Measurements from ENCODE around the gene MRPL18.
A peak's percentile ranks its signal among the peaks of the same experiment; 100 is the strongest.
"Not testable (repeated sequence)": the region's sequence is repeated elsewhere in the genome, so short reads cannot be mapped to it uniquely, and the experiment has no call there.

The MRPL18 gene

GRCh38 chr6:159777240-159777904 is 12.9 kb upstream of the MRPL18 start:
- no peak for DNase-seq (ENCODE audit: low read depth)

DNA sequence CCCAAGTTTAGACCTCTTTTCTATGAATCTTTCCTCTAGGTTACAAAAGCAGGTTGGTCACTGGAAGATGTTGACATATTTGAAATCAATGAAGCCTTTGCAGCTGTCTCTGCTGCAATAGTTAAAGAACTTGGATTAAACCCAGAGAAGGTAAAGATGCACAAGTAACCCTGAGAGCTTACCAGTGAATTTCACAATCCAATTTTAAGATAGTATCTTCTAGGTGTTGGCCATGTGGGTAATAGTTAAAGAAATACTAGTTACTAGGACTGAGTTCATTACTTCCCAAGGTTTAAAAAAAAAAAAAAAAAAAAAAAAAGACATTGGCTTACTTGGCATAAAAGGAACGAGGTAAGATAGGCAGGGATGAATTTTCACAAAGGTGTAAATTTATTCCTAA is 12.1 kb upstream of the MRPL18 start:
- DNase-seq (ENCODE audit: low read depth), result no peak

DNA sequence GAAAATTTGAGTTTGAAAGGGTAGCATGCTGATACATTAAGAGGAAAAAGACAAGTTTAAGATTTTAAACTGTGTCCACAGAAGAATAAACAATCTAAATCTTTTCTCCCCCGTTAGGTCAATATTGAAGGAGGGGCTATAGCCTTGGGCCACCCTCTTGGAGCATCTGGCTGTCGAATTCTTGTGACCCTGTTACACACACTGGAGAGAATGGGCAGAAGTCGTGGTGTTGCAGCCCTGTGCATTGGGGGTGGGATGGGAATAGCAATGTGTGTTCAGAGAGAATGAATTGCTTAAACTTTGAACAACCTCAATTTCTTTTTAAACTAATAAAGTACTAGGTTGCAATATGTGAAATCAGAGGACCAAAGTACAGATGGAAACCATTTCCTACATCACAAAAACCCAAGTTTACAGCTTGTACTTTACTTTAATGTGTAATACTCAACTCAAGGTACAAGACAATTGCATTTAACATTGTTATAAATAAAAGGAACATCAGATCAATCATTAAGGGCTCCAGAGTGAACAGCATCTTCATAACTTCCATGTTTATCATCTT is 11.6 kb upstream of the MRPL18 start:
- DNase-seq (ENCODE audit: low read depth), result no peak

DNA sequence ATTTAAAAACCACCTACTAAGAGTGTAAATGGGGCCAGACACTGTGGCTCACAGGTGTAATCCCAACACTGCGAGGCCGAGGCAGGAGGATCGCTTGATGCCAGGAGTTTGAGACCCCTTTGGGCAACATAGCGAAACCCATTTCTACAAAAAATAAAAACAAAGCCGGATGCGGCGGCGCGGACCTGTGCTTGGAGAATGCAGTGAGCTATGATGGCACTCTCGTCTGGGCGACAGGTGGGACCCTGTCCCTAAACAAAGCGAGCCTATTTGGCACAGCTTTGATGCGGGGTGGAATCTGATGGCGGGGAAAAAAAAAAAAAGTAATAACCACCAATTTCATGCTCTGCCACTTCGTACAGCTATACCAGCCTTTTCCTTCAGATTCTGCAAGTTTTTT is 2.0 kb upstream of the MRPL18 start:
- no peak for DNase-seq (ENCODE audit: low read depth)

GRCh38 chr6:159788753-159789376 is 1.4 kb upstream of the MRPL18 start:
- peak; percentile 4 for DNase-seq (ENCODE audit: low read depth)

- peak; percentile 100 for DNase-seq (ENCODE audit: low read depth)
These were observed 704 bp upstream of the MRPL18 start, which contains the start of gene TCP1 for GRCh38 chr6:159789377-159790148. Gene TCP1 (minus strand): TSS chr6:159789602. CDS start chr6:159789468, 134 bp downstream.

DNA sequence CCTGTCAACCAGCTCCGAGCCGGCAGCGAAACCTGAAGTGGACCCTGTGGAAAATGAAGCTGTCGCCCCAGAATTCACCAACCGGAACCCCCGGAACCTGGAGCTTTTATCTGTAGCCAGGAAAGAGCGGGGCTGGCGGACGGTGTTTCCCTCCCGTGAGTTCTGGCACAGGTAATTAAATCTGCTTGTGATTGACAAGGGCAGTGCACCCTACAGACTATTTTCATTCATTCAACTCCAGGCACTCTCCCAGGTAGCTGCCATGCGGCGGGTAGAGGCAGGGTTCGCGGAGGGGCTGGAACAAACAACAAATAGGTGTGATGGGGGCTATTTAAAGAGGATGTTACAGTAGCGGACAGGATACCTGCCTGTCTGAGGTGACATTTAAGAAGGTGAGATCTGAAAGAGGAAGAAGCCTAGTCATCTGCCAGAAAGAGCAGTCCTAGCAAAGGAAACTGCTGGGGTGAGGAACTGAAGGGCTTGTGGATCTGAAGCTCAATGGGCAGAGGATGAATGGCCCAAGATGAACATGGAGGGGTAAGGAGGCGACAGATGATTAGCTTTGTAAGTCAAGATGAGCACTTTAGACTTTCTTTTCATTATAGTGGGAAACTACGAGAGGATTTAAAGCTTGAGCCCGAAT is 810 bp downstream of the MRPL18 start:
- no peak for DNase-seq (ENCODE audit: low read depth)

- DNase-seq (ENCODE audit: low read depth), result not testable (repeated sequence)
These were observed 4.7 kb downstream of the MRPL18 start for GRCh38 chr6:159794976-159795375.

- DNase-seq (ENCODE audit: low read depth), result no peak
These were observed 7.3 kb downstream of the MRPL18 start for GRCh38 chr6:159797554-159797953.

DNA sequence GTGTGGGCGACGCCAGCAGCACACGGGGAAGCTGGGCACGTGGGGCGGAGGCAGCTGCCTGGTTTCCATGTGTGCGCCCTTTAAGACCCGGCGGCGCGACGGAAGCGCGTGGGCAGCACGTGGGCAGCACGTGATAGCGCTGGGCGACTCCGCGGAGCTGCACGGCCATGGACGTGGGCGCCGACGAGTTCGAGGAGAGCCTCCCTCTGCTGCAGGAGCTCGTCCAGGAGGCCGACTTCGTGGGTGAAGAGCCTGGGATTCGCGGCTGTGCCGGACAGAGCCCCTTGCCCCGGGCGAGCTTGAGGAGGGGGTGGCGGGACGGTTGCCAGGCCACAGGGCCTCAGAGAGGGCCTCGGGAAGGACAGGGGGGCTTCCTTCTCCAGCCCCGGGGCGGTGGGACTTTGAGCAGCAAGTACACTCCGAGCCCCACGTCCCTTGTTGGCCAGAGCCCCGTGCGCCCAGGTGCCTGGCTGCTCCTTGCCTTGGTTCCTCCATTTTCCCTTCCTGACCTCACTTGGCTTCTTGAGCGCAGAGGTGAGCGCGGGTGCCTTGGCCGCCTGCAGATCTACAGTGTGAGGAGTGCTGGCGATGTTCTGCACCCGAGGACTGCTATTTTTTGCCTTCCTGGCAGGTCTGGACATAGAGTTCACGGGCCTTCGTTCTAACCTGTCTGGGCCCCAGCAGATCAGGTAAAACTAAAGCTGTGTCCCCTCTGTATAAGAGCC is 10.0 kb downstream of the MRPL18 start, which contains the start of gene PNLDC1:
TSS of gene PNLDC1 (plus strand) at position 136 of the 725 bp plus-strand sequence. CDS start at position 168, 32 bp downstream.
- no peak for DNase-seq (ENCODE audit: low read depth)

GRCh38 chr6:159801935-159802334 is 11.7 kb downstream of the MRPL18 start:
- no peak for DNase-seq (ENCODE audit: low read depth)

GRCh38 chr6:159804504-159804903 is 14.2 kb downstream of the MRPL18 start:
- DNase-seq (ENCODE audit: low read depth), result no peak

- no peak for DNase-seq (ENCODE audit: low read depth)
These were observed 15.3 kb downstream of the MRPL18 start for GRCh38 chr6:159805440-159806020.

GRCh38 chr6:159806021-159806458 is 15.8 kb downstream of the MRPL18 start:
- DNase-seq (ENCODE audit: low read depth), result no peak

DNA sequence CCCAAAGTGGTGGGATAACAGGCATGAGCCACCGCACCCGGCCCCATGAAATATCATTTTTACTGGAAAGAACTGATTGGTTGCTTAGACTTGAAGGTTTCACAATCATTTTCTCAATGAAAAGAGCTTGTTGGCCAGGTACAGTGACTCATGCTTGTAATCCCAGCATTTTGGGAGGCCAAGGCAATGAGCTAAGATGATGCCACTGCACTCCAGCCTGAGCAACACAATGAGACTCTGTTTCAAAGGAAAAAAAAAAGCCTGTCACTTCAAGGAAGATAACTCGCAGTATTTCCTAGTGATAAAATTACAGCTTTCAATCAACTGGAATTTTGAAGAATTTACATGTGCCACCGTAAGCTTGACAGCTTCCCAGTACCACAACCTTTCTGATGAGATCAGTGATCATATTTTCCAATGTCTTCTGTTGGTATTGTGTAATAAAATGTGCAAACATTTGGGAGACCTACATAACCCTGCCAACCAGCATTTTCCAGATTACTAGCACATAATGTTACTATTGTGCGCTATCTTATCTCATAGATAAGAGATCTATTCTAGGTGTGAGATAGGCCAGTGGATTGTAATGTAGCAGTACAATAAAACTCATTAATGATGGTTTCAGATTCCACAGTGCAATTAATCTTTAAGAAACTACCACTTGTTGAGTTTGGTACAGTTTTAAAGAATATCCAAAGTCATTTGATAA is 17.0 kb downstream of the MRPL18 start:
- DNase-seq (ENCODE audit: low read depth), result no peak

GRCh38 chr6:159808647-159809046 is 18.4 kb downstream of the MRPL18 start:
- DNase-seq (ENCODE audit: low read depth), result no peak

- no peak for DNase-seq (ENCODE audit: low read depth)
These were observed 18.9 kb downstream of the MRPL18 start for GRCh38 chr6:159809149-159809548.

GRCh38 chr6:159813781-159814180 is 23.5 kb downstream of the MRPL18 start:
- DNase-seq (ENCODE audit: low read depth), result no peak

- DNase-seq (ENCODE audit: low read depth), result no peak
These were observed 25.1 kb downstream of the MRPL18 start for GRCh38 chr6:159815410-159815809.

GRCh38 chr6:159816775-159817174 is 26.5 kb downstream of the MRPL18 start:
- not testable (repeated sequence) for DNase-seq (ENCODE audit: low read depth)
